Fibroblast of lung (primary cell): Measurements from ENCODE around the gene RHEB. TPM values are rescaled to one million over a fixed set of nuclear protein-coding genes. Genes with fewer than 3 reads are reported as not detected.

Source experiments
- DNase-seq, 2 donors: peaks; one replicate each; pipeline versions ENCODE4 v3.0.0 to v3.0.0-alpha.2; 2010; ENCODE audit warnings: low read depth in 2 of 2
- H2AFZ ChIP-seq: 2 replicates; pipeline ENCODE4 v1.5.1; 2012; ENCODE audit warnings: low read length, control low read depth, inconsistent platforms
- H3K27ac ChIP-seq: 2 replicates; pipeline ENCODE4 v1.5.1; 2011; ENCODE audit warnings: low read length, control low read depth; ENCODE audit not compliant: insufficient read depth
- H3K27me3 ChIP-seq: 2 replicates; pipeline ENCODE4 v1.5.1; 2011; ENCODE audit warnings: mild to moderate bottlenecking, low read length; ENCODE audit not compliant: control insufficient read depth, insufficient read depth
- H3K36me3 ChIP-seq: 2 replicates; pipeline ENCODE4 v1.5.1; 2011; ENCODE audit warnings: low read length; ENCODE audit not compliant: control insufficient read depth, insufficient read depth
- H3K4me1 ChIP-seq: 2 replicates; pipeline ENCODE4 v1.5.1; 2011; ENCODE audit warnings: low read length; ENCODE audit not compliant: control insufficient read depth, insufficient read depth; ENCODE audit errors: extremely low read depth
- H3K4me2 ChIP-seq: 2 replicates; pipeline ENCODE4 v1.5.1; 2011; ENCODE audit warnings: low read length, control low read depth; ENCODE audit not compliant: insufficient read depth; ENCODE audit errors: extremely low read depth
- H3K4me3 ChIP-seq, 4 experiments: fragments of 200-600 bp in 1 of 4; sonication (generic) in 1 of 4; replicated peaks in 1 of 4; 2 replicates each; pipeline ENCODE4 v1.5.1; 2011 to 2016; ENCODE audit warnings: low read length in 4 of 4, low read depth in 3 of 4, mild to moderate bottlenecking in 3 of 4, control low read depth in 2 of 4, inconsistent platforms in 1 of 4, mixed read lengths in 1 of 4; ENCODE audit not compliant: insufficient read depth in 1 of 4; ENCODE audit errors: control extremely low read depth in 1 of 4
- H3K79me2 ChIP-seq: 2 replicates; pipeline ENCODE4 v1.5.1; 2012; ENCODE audit warnings: mild to moderate bottlenecking, low read length, inconsistent platforms; ENCODE audit not compliant: control insufficient read depth, insufficient read depth
- H3K9ac ChIP-seq: 2 replicates; pipeline ENCODE4 v1.5.1; 2011; ENCODE audit warnings: mild to moderate bottlenecking, low read length, control low read depth; ENCODE audit not compliant: insufficient read depth
- H3K9me3 ChIP-seq: 2 replicates; pipeline ENCODE4 v1.5.1; 2012; ENCODE audit warnings: low read depth, low read length; ENCODE audit not compliant: control insufficient read depth, insufficient read depth
- H4K20me1 ChIP-seq: 2 replicates; pipeline ENCODE4 v1.5.1; 2011; ENCODE audit warnings: low read length; ENCODE audit not compliant: control insufficient read depth, insufficient read depth; ENCODE audit errors: extremely low read depth
- CTCF ChIP-seq, 2 donors: IDR thresholded peaks in 1 of 2; conservative IDR thresholded peaks in 1 of 2; 1 replicate in 1 of 2; 2 replicates in 1 of 2; pipeline ENCODE4 v1.5.1; 2011 to 2012; ENCODE audit warnings: low read length in 2 of 2, control low read depth in 1 of 2, inconsistent platforms in 1 of 2, low read depth in 1 of 2, mild to moderate bottlenecking in 1 of 2
- EZH2 ChIP-seq: IDR thresholded peaks from 2 replicates; pipeline ENCODE4 v1.5.1; 2012; ENCODE audit warnings: low read length, control low read depth, mild to moderate bottlenecking; ENCODE audit errors: missing control alignments
- polyA minus RNA-seq: library from RNA; depleted of rRNA, polyadenylated mRNA; stranded (reverse); fragments of >200 nt; gene quantifications from 2 replicates; pipeline ENCODE4 v1.2.3, GENCODE V29; 2011; ENCODE audit warnings: low replicate concordance
- polyA plus RNA-seq, 2 donors: library from polyadenylated mRNA; depleted of rRNA in 1 of 2; stranded (reverse) in 1 of 2; unstranded in 1 of 2; fragments of >200 nt; gene quantifications; 2 replicates each; pipeline ENCODE4 v1.2.1, GENCODE V29; 2011 to 2012; ENCODE audit warnings: missing spikeins in 1 of 2
- total RNA-seq: library from RNA; depleted of rRNA; stranded (reverse); fragments of >200 nt; gene quantifications from 2 replicates; pipeline ENCODE4 v1.2.1, GENCODE V29; 2014

Gene RHEB
- total RNA-seq: 62.9 and 81.4 TPM in 2 replicates
- polyA plus RNA-seq: 122 and 135 TPM in 2 replicates
- 103 and 106 TPM in 2 replicates for polyA plus RNA-seq (2012)
- 6.8 and 8.6 TPM in 2 replicates for polyA minus RNA-seq

GRCh38 chr7:151519765-151520418, at the start of gene RHEB:
RHEB (minus strand) TSS chr7:151519895; CDS start chr7:151519511, 384 bp downstream.
- H3K27ac ChIP-seq: peak within 1 kb of the TSS; percentile 91
- peak; percentile 99 to 100 for DNase-seq

GRCh38 chr7:151566897-151567320, 47.2 kb upstream of the RHEB start:
- H2AFZ ChIP-seq: no peak overlapping the region
- H3K79me2 ChIP-seq: no peaks in the 10 kb centered on the region
- no peaks in the 10 kb centered on the region for H3K9me3 ChIP-seq
- H3K36me3 ChIP-seq: peaks cover 6% of the 10 kb centered on the region
- H3K9ac ChIP-seq: no peak overlapping the region
- H4K20me1 ChIP-seq: no peaks in the 10 kb centered on the region
- peak; percentile 62 to 76 for DNase-seq
- H3K27ac ChIP-seq: no peak overlapping the region
- no peak for TF ChIP-seq EZH2
- H3K27me3 ChIP-seq: no peaks in the 10 kb centered on the region
- no peak overlapping the region for H3K4me3 ChIP-seq
- H3K4me2 ChIP-seq: no peak overlapping the region
- no peaks in the 10 kb centered on the region for H3K4me1 ChIP-seq

More at GRCh38 chr7:151519765-151520418, at the start of gene RHEB:
- H3K36me3 ChIP-seq: no peaks in the 10 kb centered on the region
- peak within 1 kb of the TSS; percentile 59 to 95 (median 78) for H3K4me3 ChIP-seq
- H3K9ac ChIP-seq: peak within 1 kb of the TSS; percentile 97
- H3K4me2 ChIP-seq: peak within 1 kb of the TSS; percentile 95
- TF ChIP-seq EZH2 (no peak), CTCF (conservative IDR thresholded peaks at IDR 0.05 in 1 of 2, IDR thresholded peaks at IDR 0.05 in 1 of 2; ENCODE audit: low read depth in 1 of 2, low read length in 2 of 2) (no peak)
- H3K79me2 ChIP-seq: peaks cover 42% of the 10 kb centered on the region
- H3K9me3 ChIP-seq: no peaks in the 10 kb centered on the region
- H3K27me3 ChIP-seq: no peaks in the 10 kb centered on the region
- peak within 1 kb of the TSS; percentile 24 for H2AFZ ChIP-seq
- peaks cover 3% of the 10 kb centered on the region for H4K20me1 ChIP-seq
- H3K4me1 ChIP-seq: no peaks in the 10 kb centered on the region

GRCh38 chr7:151565541-151565940, 45.8 kb upstream of the RHEB start:
- Histone ChIP-seq H3K79me2 (no peaks in the 10 kb centered on the region), H4K20me1 (no peaks in the 10 kb centered on the region), H3K9me3 (no peaks in the 10 kb centered on the region), H2AFZ (no peak overlapping the region), H3K4me2 (no peak overlapping the region), H3K9ac (no peak overlapping the region), H3K4me1 (no peaks in the 10 kb centered on the region), H3K4me3 (no peak overlapping the region), H3K36me3 (peaks cover 6% of the 10 kb centered on the region), H3K27me3 (no peaks in the 10 kb centered on the region), H3K27ac (no peak overlapping the region)
- TF ChIP-seq EZH2: no peak
- no peak for TF ChIP-seq CTCF (conservative IDR thresholded peaks at IDR 0.05 in 1 of 2, IDR thresholded peaks at IDR 0.05 in 1 of 2; ENCODE audit: low read depth in 1 of 2, low read length in 2 of 2)
- DNase-seq: peak in 1 of 2 donors; percentile 70
